H1 (cell line): ENCODE measurements around the gene IFT172.

Experiments used
- CEBPB ChIP-seq: IDR thresholded peaks from 2 replicates; pipeline ENCODE4 v1.6.1; 2012; ENCODE audit warnings: low read depth, low read length
- CTCF ChIP-seq, 3 experiments: IDR thresholded peaks; 1 replicate in 2 of 3; 2 replicates in 1 of 3; pipeline versions ENCODE4 v1.5.1 to v1.6.1; 2011; ENCODE audit warnings: low read length in 3 of 3, mild to moderate bottlenecking in 3 of 3, inconsistent platforms in 2 of 3, low read depth in 1 of 3, moderate library complexity in 1 of 3; ENCODE audit not compliant: insufficient read depth in 1 of 3; ENCODE audit errors: control extremely low read depth in 1 of 3
- EP300 ChIP-seq, 2 experiments: IDR thresholded peaks; 1 replicate in 1 of 2; 2 replicates in 1 of 2; pipeline ENCODE4 v1.6.1; 2011 to 2012; ENCODE audit warnings: low read depth in 2 of 2, low read length in 2 of 2, mild to moderate bottlenecking in 2 of 2, borderline replicate concordance in 1 of 2, inconsistent platforms in 1 of 2, moderate library complexity in 1 of 2
- GABPA ChIP-seq: IDR thresholded peaks from 2 replicates; pipeline ENCODE4 v1.6.1; 2011; ENCODE audit warnings: mild to moderate bottlenecking, low read length, moderate library complexity, borderline replicate concordance; ENCODE audit not compliant: insufficient read depth
- HDAC2 ChIP-seq, 2 experiments: fragments of 300-600 bp in 1 of 2; sonication (generic) in 1 of 2; IDR thresholded peaks; 2 replicates each; pipeline ENCODE4 v1.6.1; 2011 to 2012; ENCODE audit warnings: low read depth in 2 of 2, low read length in 2 of 2, mild to moderate bottlenecking in 2 of 2, moderate library complexity in 2 of 2, borderline replicate concordance in 1 of 2, inconsistent platforms in 1 of 2
- POLR2A ChIP-seq, 2 experiments: IDR thresholded peaks; 1 replicate in 1 of 2; 2 replicates in 1 of 2; pipeline ENCODE4 v1.6.1; 2011; ENCODE audit warnings: low read depth in 2 of 2, low read length in 2 of 2, mild to moderate bottlenecking in 2 of 2; ENCODE audit errors: control extremely low read depth in 1 of 2
- POLR2AphosphoS5 ChIP-seq: IDR thresholded peaks from 2 replicates; pipeline ENCODE4 v1.6.1; 2011; ENCODE audit warnings: low read depth, low read length

- TF ChIP-seq POLR2AphosphoS5: no peak
- TF ChIP-seq CTCF (IDR thresholded peaks at IDR 0.05; ENCODE audit: control extremely low read depth in 1 of 3, insufficient read depth in 1 of 3, low read depth in 1 of 3, low read length in 3 of 3): no peak
- no peak for TF ChIP-seq EP300 (IDR thresholded peaks at IDR 0.05; ENCODE audit: borderline replicate concordance in 1 of 2, low read depth in 2 of 2, low read length in 2 of 2)
- no peak for TF ChIP-seq CEBPB
- no peak for TF ChIP-seq POLR2A (IDR thresholded peaks at IDR 0.05; ENCODE audit: control extremely low read depth in 1 of 2, low read depth in 2 of 2, low read length in 2 of 2)
- TF ChIP-seq GABPA: no peak
- TF ChIP-seq HDAC2 (IDR thresholded peaks at IDR 0.05; ENCODE audit: borderline replicate concordance in 1 of 2, low read depth in 2 of 2, low read length in 2 of 2): no peak
Observed at GRCh38 chr2:27522400-27522945, 32.9 kb upstream of the IFT172 start.
